Tibial nerve (tissue), 3 donors: ENCODE data around the gene ZNF226.
"Not testable (repeated sequence)": the region's sequence is repeated elsewhere in the genome, so short reads cannot be mapped to it uniquely, and the experiment has no call there.

Experiments
- POLR2A ChIP-seq, 2 donors: fragments of 450-650 bp; IDR thresholded peaks; one replicate each; pipeline ENCODE4 v1.6.1; 2017; ENCODE audit warnings: antibody characterized with exemption in 2 of 2, mild to moderate bottlenecking in 2 of 2, moderate library complexity in 2 of 2
- TF ChIP-seq, protein P1 (sequence below), 5 experiments: fragments of 200-600 bp in 3 of 5; fragments of 450-650 bp in 2 of 5; sonication (generic) in 3 of 5; IDR thresholded peaks; one replicate each; pipeline ENCODE4 v1.5.1; 2016 to 2019; ENCODE audit warnings: antibody characterized with exemption in 5 of 5, mild to moderate bottlenecking in 3 of 5, moderate library complexity in 2 of 5

DNA sequence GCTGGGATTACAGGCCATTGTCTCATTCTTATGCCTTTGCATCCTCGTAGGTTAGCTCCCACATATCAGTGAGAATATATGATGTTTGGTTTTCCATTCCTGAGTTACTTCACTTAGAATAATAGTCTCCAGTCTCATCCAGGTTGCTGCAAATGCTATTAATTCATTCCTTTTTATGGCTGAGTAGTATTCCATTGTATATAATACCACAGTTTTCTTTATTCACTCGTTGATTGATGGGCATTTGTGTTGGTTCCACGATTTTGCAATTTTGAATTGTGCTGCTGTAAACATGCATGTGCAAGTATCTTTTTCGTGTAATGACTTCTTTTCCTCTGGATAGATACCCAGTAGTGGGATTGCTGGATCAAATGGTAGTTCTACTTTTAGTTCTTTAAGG lies 43.7 kb upstream of the ZNF226 start:
- TF ChIP-seq POLR2A (IDR thresholded peaks at IDR 0.05), result not testable (repeated sequence)
- TF ChIP-seq, protein P1, sequence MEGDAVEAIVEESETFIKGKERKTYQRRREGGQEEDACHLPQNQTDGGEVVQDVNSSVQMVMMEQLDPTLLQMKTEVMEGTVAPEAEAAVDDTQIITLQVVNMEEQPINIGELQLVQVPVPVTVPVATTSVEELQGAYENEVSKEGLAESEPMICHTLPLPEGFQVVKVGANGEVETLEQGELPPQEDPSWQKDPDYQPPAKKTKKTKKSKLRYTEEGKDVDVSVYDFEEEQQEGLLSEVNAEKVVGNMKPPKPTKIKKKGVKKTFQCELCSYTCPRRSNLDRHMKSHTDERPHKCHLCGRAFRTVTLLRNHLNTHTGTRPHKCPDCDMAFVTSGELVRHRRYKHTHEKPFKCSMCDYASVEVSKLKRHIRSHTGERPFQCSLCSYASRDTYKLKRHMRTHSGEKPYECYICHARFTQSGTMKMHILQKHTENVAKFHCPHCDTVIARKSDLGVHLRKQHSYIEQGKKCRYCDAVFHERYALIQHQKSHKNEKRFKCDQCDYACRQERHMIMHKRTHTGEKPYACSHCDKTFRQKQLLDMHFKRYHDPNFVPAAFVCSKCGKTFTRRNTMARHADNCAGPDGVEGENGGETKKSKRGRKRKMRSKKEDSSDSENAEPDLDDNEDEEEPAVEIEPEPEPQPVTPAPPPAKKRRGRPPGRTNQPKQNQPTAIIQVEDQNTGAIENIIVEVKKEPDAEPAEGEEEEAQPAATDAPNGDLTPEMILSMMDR (IDR thresholded peaks at IDR 0.05), result not testable (repeated sequence)
